Natural killer cell (primary cell): ENCODE measurements around the gene DOP1A. TPM values are rescaled to one million over a fixed set of nuclear protein-coding genes. Genes with fewer than 3 reads are reported as not detected.
A peak's percentile ranks its signal among the peaks of the same experiment; 100 is the strongest.

ENCODE experiments used
- ATAC-seq, 3 donors: fragments of 150-1000 bp in 2 of 3; fragments of 200-7000 bp in 1 of 3; cut with Tn5 transposase; 1 replicate in 1 of 3; 2 replicates in 2 of 3; pipeline ENCODE4 v1.10.0; 2021; ENCODE audit warnings: mild to moderate bottlenecking in 2 of 3, moderate library complexity in 2 of 3
- DNase-seq, 2 donors: peaks; one replicate each; pipeline versions ENCODE4 v3.0.0 to v3.0.0-alpha.2; 2013 to 2021; ENCODE audit warnings: mixed read lengths in 1 of 2
- H3K27ac ChIP-seq: one replicate; pipeline ENCODE4 v1.5.1; 2013; ENCODE audit warnings: mild to moderate bottlenecking, low read length
- H3K27me3 ChIP-seq: one replicate; pipeline ENCODE4 v1.6.1; 2013; ENCODE audit warnings: low read length; ENCODE audit not compliant: control insufficient read depth, insufficient read depth
- H3K36me3 ChIP-seq: one replicate; pipeline ENCODE4 v1.6.1; 2013; ENCODE audit warnings: low read length; ENCODE audit not compliant: control insufficient read depth, insufficient read depth
- H3K4me1 ChIP-seq: one replicate; pipeline ENCODE4 v1.6.1; 2013; ENCODE audit warnings: low read length; ENCODE audit not compliant: control insufficient read depth, insufficient read depth
- H3K4me3 ChIP-seq: one replicate; pipeline ENCODE4 v1.5.1; 2013; ENCODE audit warnings: low read length
- H3K9me3 ChIP-seq: one replicate; pipeline ENCODE4 v1.6.1; 2013; ENCODE audit warnings: low read length; ENCODE audit not compliant: control insufficient read depth, insufficient read depth
- H3K27ac Mint-ChIP-seq, 2 donors: one replicate each; pipeline ENCODE4 v1.8.0; 2022; ENCODE audit warnings: mild to moderate bottlenecking in 2 of 2, mixed read lengths in 2 of 2, moderate library complexity in 1 of 2
- H3K27me3 Mint-ChIP-seq, 2 donors: one replicate each; pipeline ENCODE4 v1.8.0; 2022; ENCODE audit warnings: low read depth in 2 of 2, mixed read lengths in 2 of 2
- H3K36me3 Mint-ChIP-seq: one replicate; pipeline ENCODE4 v1.8.0; 2022; ENCODE audit warnings: mixed read lengths
- H3K4me1 Mint-ChIP-seq, 2 donors: one replicate each; pipeline ENCODE4 v1.8.0; 2022; ENCODE audit warnings: mixed read lengths in 2 of 2
- H3K4me3 Mint-ChIP-seq: one replicate; pipeline ENCODE4 v1.8.0; 2022; ENCODE audit warnings: mild to moderate bottlenecking, moderate library complexity, mixed read lengths
- H3K9me3 Mint-ChIP-seq, 2 donors: one replicate each; pipeline ENCODE4 v1.8.0; 2022; ENCODE audit warnings: mixed read lengths in 2 of 2
- WGBS: methylation state at CpG from one replicate; pipeline ENCODE4 v1.1.7; 2013; ENCODE audit warnings: missing lambda C conversion rate; ENCODE audit not compliant: insufficient coverage; 5-methylcytosine and 5-hydroxymethylcytosine counted together
- intact Hi-C: fragments of 100-400 bp; cut with micrococcal nuclease; formaldehyde crosslinking; loops from one replicate; pipeline ENCODE4 v1.14.2; 2022
- total RNA-seq, 4 donors: library from RNA; stranded (reverse); fragments of 120-200 nt in 1 of 4; gene quantifications; one replicate each; pipeline versions ENCODE4 v1.2.3 to v1.2.4, GENCODE V29; 2013 to 2022
- TF ChIP-seq, protein P1 (sequence below): fragments of 200-600 bp; IDR thresholded peaks from one replicate; pipeline ENCODE4 v1.8.0; 2022; ENCODE audit warnings: antibody characterized with exemption

The DOP1A gene
- total RNA-seq, 3 donors from 2014 or later (not counting 1 experiment from before 2014, with no cell fraction given) = 23.5 to 36.7 (median 30.1) TPM

- intact Hi-C loops = no loop called here
- H3K27me3 Mint-ChIP-seq = no peaks in the 10 kb centered on the region
- no peak overlapping the region for H3K4me3 ChIP-seq
- no peaks in the 10 kb centered on the region for H3K9me3 ChIP-seq
- H3K27ac Mint-ChIP-seq = no peak overlapping the region
- ATAC-seq (no peak), DNase-seq (no peak)
- TF ChIP-seq, protein P1, sequence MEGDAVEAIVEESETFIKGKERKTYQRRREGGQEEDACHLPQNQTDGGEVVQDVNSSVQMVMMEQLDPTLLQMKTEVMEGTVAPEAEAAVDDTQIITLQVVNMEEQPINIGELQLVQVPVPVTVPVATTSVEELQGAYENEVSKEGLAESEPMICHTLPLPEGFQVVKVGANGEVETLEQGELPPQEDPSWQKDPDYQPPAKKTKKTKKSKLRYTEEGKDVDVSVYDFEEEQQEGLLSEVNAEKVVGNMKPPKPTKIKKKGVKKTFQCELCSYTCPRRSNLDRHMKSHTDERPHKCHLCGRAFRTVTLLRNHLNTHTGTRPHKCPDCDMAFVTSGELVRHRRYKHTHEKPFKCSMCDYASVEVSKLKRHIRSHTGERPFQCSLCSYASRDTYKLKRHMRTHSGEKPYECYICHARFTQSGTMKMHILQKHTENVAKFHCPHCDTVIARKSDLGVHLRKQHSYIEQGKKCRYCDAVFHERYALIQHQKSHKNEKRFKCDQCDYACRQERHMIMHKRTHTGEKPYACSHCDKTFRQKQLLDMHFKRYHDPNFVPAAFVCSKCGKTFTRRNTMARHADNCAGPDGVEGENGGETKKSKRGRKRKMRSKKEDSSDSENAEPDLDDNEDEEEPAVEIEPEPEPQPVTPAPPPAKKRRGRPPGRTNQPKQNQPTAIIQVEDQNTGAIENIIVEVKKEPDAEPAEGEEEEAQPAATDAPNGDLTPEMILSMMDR = no peak
- H3K9me3 Mint-ChIP-seq = no peaks in the 10 kb centered on the region
- 100% methylated on average over 1 of the region's 2 CpGs for WGBS
- no peak overlapping the region for H3K4me3 Mint-ChIP-seq
- peaks cover 51% of the 10 kb centered on the region for H3K36me3 ChIP-seq
- H3K27me3 ChIP-seq = no peaks in the 10 kb centered on the region
- no peaks in the 10 kb centered on the region for H3K4me1 ChIP-seq
- peaks cover 11% of the 10 kb centered on the region for H3K36me3 Mint-ChIP-seq
- H3K4me1 Mint-ChIP-seq = no peaks in the 10 kb centered on the region
- H3K27ac ChIP-seq = no peak overlapping the region
Observed at GRCh38 chr6:83119742-83120300, 52.4 kb downstream of the DOP1A start.

GRCh38 chr6:83124553-83124952, 57.1 kb downstream of the DOP1A start:
- Mint-ChIP-seq H3K4me3 (no peak overlapping the region), H3K9me3 (no peaks in the 10 kb centered on the region), H3K27ac (peak overlapping the region in 1 of 2 donors; percentile 10), H3K4me1 (no peaks in the 10 kb centered on the region), H3K27me3 (no peaks in the 10 kb centered on the region), H3K36me3 (peaks cover 39% of the 10 kb centered on the region)
- no peak for ATAC-seq
- TF ChIP-seq, protein P1 = no peak
- Histone ChIP-seq H3K36me3 (peaks cover 83% of the 10 kb centered on the region), H3K27ac (no peak overlapping the region), H3K27me3 (no peaks in the 10 kb centered on the region), H3K4me1 (no peaks in the 10 kb centered on the region), H3K9me3 (no peaks in the 10 kb centered on the region), H3K4me3 (no peak overlapping the region)
- WGBS = no CpG with 5 or more reads among the region's 3 CpGs
- DNase-seq = no peak
- intact Hi-C loops = no loop called here

- ATAC-seq (no peak), DNase-seq (no peak)
- H3K4me3 ChIP-seq = no peak overlapping the region
- H3K36me3 Mint-ChIP-seq = peaks cover 40% of the 10 kb centered on the region
- H3K4me1 ChIP-seq = no peaks in the 10 kb centered on the region
- no peaks in the 10 kb centered on the region for H3K27me3 ChIP-seq
- peaks cover 88% of the 10 kb centered on the region for H3K36me3 ChIP-seq
- H3K27me3 Mint-ChIP-seq = no peaks in the 10 kb centered on the region
- TF ChIP-seq, protein P1 = no peak
- H3K9me3 Mint-ChIP-seq = no peaks in the 10 kb centered on the region
- no peaks in the 10 kb centered on the region for H3K4me1 Mint-ChIP-seq
- H3K27ac ChIP-seq = no peak overlapping the region
- intact Hi-C loops = no loop called here
- no peak overlapping the region for H3K4me3 Mint-ChIP-seq
- H3K27ac Mint-ChIP-seq = no peak overlapping the region
- H3K9me3 ChIP-seq = no peaks in the 10 kb centered on the region
Observed at GRCh38 chr6:83125425-83125824, 58.0 kb downstream of the DOP1A start.

GRCh38 chr6:83126223-83126622, 58.8 kb downstream of the DOP1A start:
- WGBS = 100% methylated on average over 2 of the region's 2 CpGs
- Histone ChIP-seq H3K27me3 (no peaks in the 10 kb centered on the region), H3K36me3 (peaks cover 81% of the 10 kb centered on the region), H3K9me3 (no peaks in the 10 kb centered on the region), H3K4me1 (no peaks in the 10 kb centered on the region), H3K27ac (no peak overlapping the region), H3K4me3 (no peak overlapping the region)
- no peaks in the 10 kb centered on the region for H3K4me1 Mint-ChIP-seq
- no peaks in the 10 kb centered on the region for H3K9me3 Mint-ChIP-seq
- DNase-seq (no peak), ATAC-seq (no peak)
- no peaks in the 10 kb centered on the region for H3K27me3 Mint-ChIP-seq
- no peak overlapping the region for H3K4me3 Mint-ChIP-seq
- H3K36me3 Mint-ChIP-seq = peaks cover 40% of the 10 kb centered on the region
- intact Hi-C loops = no loop called here
- TF ChIP-seq, protein P1 = no peak
- no peak overlapping the region for H3K27ac Mint-ChIP-seq
